MM.1S (cell line): ENCODE measurements around the gene RERE.

Source experiments
- DNase-seq: peaks from one replicate; pipeline ENCODE4 v3.0.0-alpha.2; 2015
- H2AFZ ChIP-seq: fragments of 300-600 bp; sonication (generic); 2 replicates; pipeline ENCODE4 v1.6.0; 2016; ENCODE audit warnings: antibody characterized with exemption, low read length
- H3F3A ChIP-seq: fragments of 300-600 bp; sonication (generic); 2 replicates; pipeline ENCODE4 v1.6.1; 2016; ENCODE audit warnings: mild to moderate bottlenecking, antibody characterized with exemption, low read length, moderate library complexity, mixed read lengths; ENCODE audit not compliant: insufficient read depth
- H3K27ac ChIP-seq: fragments of 300-600 bp; sonication (generic); 2 replicates; pipeline ENCODE4 v1.5.1; 2016; ENCODE audit warnings: mild to moderate bottlenecking, low read length
- H3K27me3 ChIP-seq: fragments of 300-600 bp; sonication (generic); replicated peaks from 2 replicates; pipeline ENCODE4 v1.6.0; 2016; ENCODE audit warnings: low read length; ENCODE audit not compliant: insufficient read depth
- H3K36me3 ChIP-seq: fragments of 300-600 bp; sonication (generic); replicated peaks from 2 replicates; pipeline ENCODE4 v1.6.1; 2016; ENCODE audit warnings: mild to moderate bottlenecking, low read length, mixed read lengths; ENCODE audit not compliant: insufficient read depth
- H3K4me1 ChIP-seq: fragments of 300-600 bp; sonication (generic); 2 replicates; pipeline ENCODE4 v1.6.1; 2016; ENCODE audit warnings: low read length, mixed read lengths
- H3K4me2 ChIP-seq: fragments of 300-600 bp; sonication (generic); 2 replicates; pipeline ENCODE4 v1.6.0; 2016; ENCODE audit warnings: low read depth, low read length
- H3K4me3 ChIP-seq: fragments of 300-600 bp; sonication (generic); 2 replicates; pipeline ENCODE4 v1.5.1; 2016; ENCODE audit warnings: low read length, mixed read lengths
- H3K79me2 ChIP-seq: fragments of 300-600 bp; sonication (generic); 2 replicates; pipeline ENCODE4 v1.6.1; 2016; ENCODE audit warnings: mixed run types, low read length, mixed read lengths
- H3K9ac ChIP-seq: fragments of 300-600 bp; sonication (generic); 2 replicates; pipeline ENCODE4 v1.6.1; 2016; ENCODE audit warnings: low read length, mixed read lengths
- H3K9me2 ChIP-seq: fragments of 300-600 bp; sonication (generic); replicated peaks from 2 replicates; pipeline ENCODE4 v1.6.1; 2016; ENCODE audit warnings: mild to moderate bottlenecking, low read length, mixed read lengths; ENCODE audit not compliant: insufficient read depth
- H3K9me3 ChIP-seq: fragments of 300-600 bp; sonication (generic); replicated peaks from 2 replicates; pipeline ENCODE4 v1.6.1; 2016; ENCODE audit warnings: mild to moderate bottlenecking, low read length, mixed read lengths; ENCODE audit not compliant: insufficient read depth
- H4K20me1 ChIP-seq: fragments of 300-600 bp; sonication (generic); 2 replicates; pipeline ENCODE4 v1.6.1; 2016; ENCODE audit warnings: mild to moderate bottlenecking, low read length, moderate library complexity, mixed read lengths; ENCODE audit not compliant: insufficient read depth
- CTCF ChIP-seq: fragments of 300-600 bp; sonication (generic); IDR thresholded peaks from 2 replicates; pipeline ENCODE4 v1.5.1; 2016; ENCODE audit warnings: antibody characterized with exemption, low read length, mixed read lengths
- EZH2 ChIP-seq: fragments of 300-600 bp; sonication (generic); optimal IDR thresholded peaks from 2 replicates; pipeline ENCODE3; 2017; ENCODE audit warnings: low read depth, mild to moderate bottlenecking, antibody characterized with exemption, low read length, mixed read lengths
- EZH2phosphoT487 ChIP-seq: fragments of 300-600 bp; sonication (generic); IDR thresholded peaks from 2 replicates; pipeline ENCODE4 v1.6.1; 2018; ENCODE audit warnings: antibody characterized with exemption, low read length

The RERE gene

GRCh38 chr1:8817412-8818324 is at the start of gene RERE:
Gene RERE, minus strand, starts transcription at chr1:8817640.
- H3K27ac ChIP-seq = peak within 1 kb of the TSS; percentile 81; the same call in 1 of the 2 replicates
- H2AFZ ChIP-seq = peak within 1 kb of the TSS; percentile 85
- peak within 1 kb of the TSS; percentile 92 for H3K4me2 ChIP-seq
- TF ChIP-seq EZH2phosphoT487 (no peak), CTCF (no peak), EZH2 (no peak)
- H3K36me3 ChIP-seq = no peaks in the 10 kb centered on the region
- H3K9me3 ChIP-seq = no peaks in the 10 kb centered on the region
- peak within 1 kb of the TSS; percentile 94 for H3K9ac ChIP-seq
- peak; percentile 92 for DNase-seq
- peak within 1 kb of the TSS; percentile 93 for H3K4me3 ChIP-seq
- H3K27me3 ChIP-seq = no peaks in the 10 kb centered on the region
- H4K20me1 ChIP-seq = no peaks in the 10 kb centered on the region
- peaks cover 21% of the 10 kb centered on the region for H3F3A ChIP-seq
- H3K79me2 ChIP-seq = peaks cover 34% of the 10 kb centered on the region
- H3K4me1 ChIP-seq = peaks cover 23% of the 10 kb centered on the region
- no peaks in the 10 kb centered on the region for H3K9me2 ChIP-seq

GRCh38 chr1:8866792-8867415 is 49.5 kb upstream of the RERE start:
- peaks cover 30% of the 10 kb centered on the region for H4K20me1 ChIP-seq
- peaks cover 70% of the 10 kb centered on the region for H3K36me3 ChIP-seq
- no peak overlapping the region for H3K4me3 ChIP-seq
- no peak for DNase-seq
- H3K9me3 ChIP-seq = no peaks in the 10 kb centered on the region
- H3K9ac ChIP-seq = no peak overlapping the region
- no peak for TF ChIP-seq EZH2
- TF ChIP-seq CTCF = no peak
- no peak for TF ChIP-seq EZH2phosphoT487
- no peaks in the 10 kb centered on the region for H3K9me2 ChIP-seq
- peaks cover 16% of the 10 kb centered on the region; the same call in 1 of the 2 replicates for H3F3A ChIP-seq
- H3K4me1 ChIP-seq = no peaks in the 10 kb centered on the region
- no peak overlapping the region for H2AFZ ChIP-seq
- no peak overlapping the region for H3K4me2 ChIP-seq
- H3K27ac ChIP-seq = no peak overlapping the region
- no peaks in the 10 kb centered on the region for H3K27me3 ChIP-seq
- H3K79me2 ChIP-seq = peaks cover 76% of the 10 kb centered on the region

- H3K27me3 ChIP-seq = no peaks in the 10 kb centered on the region
- no peak overlapping the region for H3K4me2 ChIP-seq
- H3K79me2 ChIP-seq = peaks cover 70% of the 10 kb centered on the region
- peaks cover 24% of the 10 kb centered on the region for H4K20me1 ChIP-seq
- H3F3A ChIP-seq = peaks cover 16% of the 10 kb centered on the region; the same call in 1 of the 2 replicates
- H3K4me1 ChIP-seq = no peaks in the 10 kb centered on the region
- no peak overlapping the region for H3K4me3 ChIP-seq
- no peak for TF ChIP-seq EZH2phosphoT487
- no peak for TF ChIP-seq EZH2
- no peak for TF ChIP-seq CTCF
- DNase-seq = no peak
- H3K9me2 ChIP-seq = no peaks in the 10 kb centered on the region
- no peaks in the 10 kb centered on the region for H3K9me3 ChIP-seq
- no peak overlapping the region for H2AFZ ChIP-seq
- H3K27ac ChIP-seq = no peak overlapping the region
- H3K9ac ChIP-seq = no peak overlapping the region
- peaks cover 68% of the 10 kb centered on the region for H3K36me3 ChIP-seq
Observed at GRCh38 chr1:8866173-8866791, 48.8 kb upstream of the RERE start.
